ENCODE results near the gene VASH2.
A peak's percentile ranks its signal among the peaks of the same experiment; 100 is the strongest.
"Not testable (repeated sequence)": the region's sequence is repeated elsewhere in the genome, so short reads cannot be mapped to it uniquely, and the experiment has no call there.

VASH2 gene

GRCh38 chr1:212977781-212978645 lies 27.7 kb downstream of the VASH2 start:
- H3K4me3 ChIP-seq (ENCODE audit: low read depth, low read length) = no peak overlapping the region

- no peak overlapping the region for H3K4me3 ChIP-seq (ENCODE audit: low read depth, low read length)
These were observed 29.2 kb downstream of the VASH2 start for GRCh38 chr1:212979340-212980122.

DNA sequence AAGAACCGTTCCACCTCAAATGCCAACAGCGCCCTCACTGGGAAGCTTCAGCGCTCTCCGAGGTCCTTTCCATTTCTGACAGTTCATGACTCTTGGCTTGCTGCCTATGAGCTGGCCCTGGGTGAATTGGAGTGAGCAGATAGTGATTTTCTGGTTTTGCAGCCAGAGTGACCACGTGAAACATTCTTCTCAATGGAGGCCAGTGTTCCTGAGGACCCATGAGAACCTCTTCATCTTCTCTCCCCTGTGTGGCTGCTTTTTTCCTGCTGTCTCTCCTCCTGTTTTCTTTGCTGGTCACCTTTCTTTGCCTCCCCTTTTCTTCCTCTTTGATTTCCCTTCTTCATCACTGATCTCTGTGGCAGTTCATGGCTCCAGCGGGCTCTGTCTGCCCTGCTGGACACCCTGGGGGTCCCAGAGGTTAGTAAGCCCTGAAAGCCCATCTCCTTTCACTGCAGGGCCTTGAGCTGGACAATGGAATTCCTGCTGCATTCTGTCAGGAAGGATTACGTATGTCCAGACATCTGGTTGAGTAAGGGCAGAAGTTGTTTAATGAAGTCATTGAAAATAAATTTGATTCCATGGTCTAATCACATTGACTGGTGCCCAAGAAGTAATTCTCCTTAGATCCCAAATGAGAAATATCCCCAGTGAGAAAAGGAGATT lies 29.9 kb downstream of the VASH2 start:
- no peak overlapping the region for H3K4me3 ChIP-seq (ENCODE audit: low read depth, low read length)

- no peak overlapping the region for H3K4me3 ChIP-seq (ENCODE audit: low read depth, low read length)
These were observed 30.7 kb downstream of the VASH2 start for GRCh38 chr1:212981025-212981495.

- no peak overlapping the region for H3K4me3 ChIP-seq (ENCODE audit: low read depth, low read length)
These were observed 31.4 kb downstream of the VASH2 start for GRCh38 chr1:212981571-212982328.

- H3K4me3 ChIP-seq (ENCODE audit: low read depth, low read length) = no peak overlapping the region
These were observed 32.2 kb downstream of the VASH2 start for GRCh38 chr1:212982430-212983152.

- H3K4me3 ChIP-seq (ENCODE audit: low read depth, low read length) = no peak overlapping the region
These were observed 33.1 kb downstream of the VASH2 start for GRCh38 chr1:212983482-212983881.

GRCh38 chr1:212984522-212985291 lies 34.4 kb downstream of the VASH2 start:
- H3K4me3 ChIP-seq (ENCODE audit: low read depth, low read length) = no peak overlapping the region

DNA sequence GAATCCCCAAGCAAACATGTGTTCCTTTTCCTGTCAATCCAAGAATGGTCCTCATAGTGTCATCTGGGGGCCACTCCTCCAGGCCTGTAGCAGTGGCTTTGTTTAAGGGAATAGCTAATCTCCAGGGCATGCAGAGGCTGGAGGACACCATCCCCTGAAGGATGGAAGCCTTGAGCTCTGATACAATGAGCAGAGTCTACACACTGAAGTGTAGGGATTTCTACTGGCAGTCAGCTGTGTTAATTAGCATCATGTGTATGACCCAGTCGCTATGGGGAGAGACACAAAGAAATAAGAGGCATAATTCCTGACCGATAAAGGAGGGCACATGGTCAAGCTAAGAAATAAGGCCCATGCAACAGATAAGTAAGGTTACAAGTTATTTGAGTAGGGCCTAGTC lies 36.2 kb downstream of the VASH2 start:
- H3K4me3 ChIP-seq (ENCODE audit: low read depth, low read length) = no peak overlapping the region

- no peak overlapping the region for H3K4me3 ChIP-seq (ENCODE audit: low read depth, low read length)
These were observed 37.5 kb downstream of the VASH2 start for GRCh38 chr1:212987702-212988322.

GRCh38 chr1:212990276-212990675 lies 39.9 kb downstream of the VASH2 start:
- no peak overlapping the region for H3K4me3 ChIP-seq (ENCODE audit: low read depth, low read length)

DNA sequence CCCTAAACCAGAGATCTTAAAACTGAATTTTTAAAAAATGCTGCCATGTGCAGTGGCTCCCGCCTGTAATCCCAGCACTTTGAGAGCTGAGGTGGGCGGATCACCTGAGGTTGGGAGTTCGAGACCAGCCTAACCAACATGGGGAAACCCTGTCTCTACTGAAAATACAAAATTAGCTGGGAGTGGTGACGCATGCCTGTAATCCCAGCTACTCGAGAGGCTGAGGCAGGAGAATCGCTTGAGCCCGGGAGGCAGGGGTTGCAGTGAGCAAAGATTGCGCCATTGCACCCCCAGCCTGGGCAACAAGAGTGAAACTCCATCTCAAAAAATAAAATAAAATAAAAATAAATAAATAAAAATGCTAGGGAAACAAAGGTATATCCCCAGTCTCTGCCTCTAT lies 43.6 kb downstream of the VASH2 start:
- not testable (repeated sequence) for H3K4me3 ChIP-seq (ENCODE audit: low read depth, low read length)

DNA sequence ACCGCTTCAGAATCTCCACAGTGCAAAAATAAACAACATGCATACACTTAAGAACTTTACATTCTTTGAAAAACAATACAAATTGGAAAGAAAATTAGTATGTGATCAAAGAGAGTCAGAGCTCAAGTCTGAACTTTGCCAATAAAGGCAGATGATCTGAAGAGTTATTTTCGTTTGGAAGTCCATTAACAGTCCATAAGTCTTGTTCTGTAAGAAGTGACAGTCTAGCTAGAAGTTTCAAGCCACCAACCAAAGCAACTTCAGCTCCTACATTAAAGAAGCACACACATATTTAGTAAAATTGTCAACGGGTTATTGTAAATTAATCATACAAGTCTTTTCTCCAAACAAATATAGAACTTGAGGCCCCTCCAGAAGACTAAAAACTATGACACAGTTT lies 44.6 kb downstream of the VASH2 start:
- H3K4me3 ChIP-seq (ENCODE audit: low read depth, low read length) = no peak overlapping the region

GRCh38 chr1:213003256-213003655 lies 52.9 kb downstream of the VASH2 start:
- H3K4me3 ChIP-seq (ENCODE audit: low read depth, low read length) = no peak overlapping the region

- H3K4me3 ChIP-seq (ENCODE audit: low read depth, low read length) = no peak overlapping the region
These were observed 58.2 kb downstream of the VASH2 start for GRCh38 chr1:213008564-213008963.

GRCh38 chr1:213014642-213015041 lies 64.3 kb downstream of the VASH2 start:
- H3K4me3 ChIP-seq (ENCODE audit: low read depth, low read length) = peak overlapping the region; percentile 70

- peak within 1 kb of the TSS; percentile 70 for H3K4me3 ChIP-seq (ENCODE audit: low read depth, low read length)
These were observed 65.0 kb downstream of the VASH2 start, which contains the start of gene ANGEL2 for GRCh38 chr1:213015099-213016050. ANGEL2 (minus strand) TSS chr1:213015867; CDS start chr1:213015671, 196 bp downstream.

Data from iPS-11a (cell line).